ENCODE results near the gene ITGA6.

DNA sequence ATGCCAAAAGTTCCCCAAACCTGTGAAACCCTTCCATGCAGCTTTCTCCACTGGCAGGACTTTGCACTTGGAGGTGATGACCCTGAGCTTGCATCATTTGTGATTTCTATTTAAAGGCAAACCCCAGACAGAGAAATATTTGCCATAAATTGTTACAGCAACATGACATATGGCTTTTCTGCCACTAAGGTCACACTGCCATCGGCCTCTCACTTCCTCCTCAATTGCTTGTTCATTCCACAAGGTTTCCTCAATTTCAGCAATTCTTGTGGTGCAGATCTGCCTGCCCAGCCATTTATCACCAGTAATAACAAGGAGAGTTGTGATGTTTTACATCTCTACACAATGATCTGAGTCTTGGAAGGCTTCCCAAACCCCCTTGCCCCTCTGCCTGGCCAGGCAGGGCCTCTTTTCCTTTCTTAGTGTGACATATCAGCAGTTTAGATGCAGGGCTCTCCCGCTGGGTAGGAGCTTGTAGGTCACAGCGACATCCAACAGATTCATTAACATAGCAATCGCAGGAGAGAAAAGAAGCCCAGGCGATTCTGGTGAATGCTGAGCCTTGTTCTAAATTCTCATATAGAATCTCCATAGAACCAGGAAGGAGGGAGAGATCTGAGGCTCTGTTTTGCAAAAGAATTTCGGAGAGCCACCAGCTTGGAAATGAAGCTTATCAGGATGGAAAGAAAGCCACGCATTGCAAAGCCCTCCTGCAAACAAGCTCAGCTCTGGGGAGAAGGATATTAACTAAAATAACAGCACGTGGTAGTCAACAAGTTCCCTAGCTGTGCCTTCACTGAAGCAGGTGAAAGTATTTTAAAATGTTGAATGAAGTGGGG is 46.7 kb upstream of the ITGA6 start:
- TF ChIP-seq CTCF (IDR thresholded peaks at IDR 0.05) (no peak), POLR2AphosphoS5 (IDR thresholded peaks at IDR 0.05) (no peak)
